ENCODE results near the gene CACNA1E. TPM values are rescaled to one million over a fixed set of nuclear protein-coding genes. Genes with fewer than 3 reads are reported as not detected.

The CACNA1E gene
- total and polyA plus RNA-seq, 2 donors: 0.01 to 0.79 TPM

DNA sequence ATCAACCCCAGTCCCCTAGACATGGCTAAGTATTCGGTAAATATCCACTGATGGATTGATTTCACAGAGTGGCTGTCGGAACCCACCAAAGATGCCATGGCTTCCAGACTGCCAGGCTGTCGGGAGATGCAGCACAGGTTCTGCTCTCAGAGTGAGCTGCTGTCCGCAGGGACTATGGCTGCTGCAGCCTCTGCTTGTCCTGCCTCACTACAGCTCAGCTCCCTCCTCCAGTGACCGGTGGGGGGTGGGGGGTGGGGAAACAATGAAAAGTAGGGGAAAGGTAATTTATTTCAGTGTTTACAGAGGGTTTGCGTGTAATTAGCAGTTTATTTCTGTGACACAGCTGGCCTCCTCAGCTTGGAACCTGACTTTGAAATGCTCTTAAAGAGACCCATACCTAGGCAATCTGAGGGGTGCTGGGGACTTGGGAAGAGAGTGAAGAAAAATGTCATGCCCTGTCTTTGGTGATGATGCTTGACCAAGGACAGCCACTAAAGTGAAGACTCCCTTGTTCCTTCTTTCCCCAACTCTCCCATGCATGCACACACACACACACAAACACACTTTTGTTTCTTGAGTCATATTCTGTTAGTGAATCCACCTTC, 109.0 kb downstream of the CACNA1E start:
- no peak for DNase-seq (ENCODE audit: extremely low spot score)
- no peak overlapping the region for H3K4me3 ChIP-seq (ENCODE audit: low read depth, low read length)
- H3K36me3 ChIP-seq (ENCODE audit: insufficient read depth): no peaks in the 10 kb centered on the region
- no peaks in the 10 kb centered on the region for H3K4me1 ChIP-seq (ENCODE audit: insufficient read depth)
- no peak overlapping the region for H3K27ac ChIP-seq (ENCODE audit: low read depth)
- WGBS: 28% methylated on average over 6 of the region's 6 CpGs

DNA sequence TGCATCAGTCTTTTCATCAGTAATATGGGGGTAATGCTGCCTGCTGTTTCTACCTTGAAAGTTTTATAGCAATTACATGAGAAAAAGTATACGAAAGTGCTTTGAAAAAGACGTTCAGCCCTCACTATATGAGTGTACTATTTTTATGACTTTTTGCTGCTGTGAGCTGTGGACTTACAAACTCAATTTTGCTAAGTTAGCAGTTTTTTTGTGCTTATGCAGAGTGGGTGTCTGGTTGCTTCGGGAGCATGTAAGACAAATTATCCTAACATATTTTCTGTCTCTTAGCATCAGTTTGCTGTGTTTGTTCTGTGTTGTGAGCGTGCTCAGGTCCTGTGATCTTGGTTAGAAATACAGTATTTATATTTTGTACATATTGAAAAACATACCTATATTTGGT, 109.7 kb downstream of the CACNA1E start:
- no peaks in the 10 kb centered on the region for H3K36me3 ChIP-seq (ENCODE audit: insufficient read depth)
- H3K4me1 ChIP-seq (ENCODE audit: insufficient read depth): no peaks in the 10 kb centered on the region
- H3K4me3 ChIP-seq (ENCODE audit: low read depth, low read length): no peak overlapping the region
- WGBS: 53% methylated on average over 4 of the region's 4 CpGs
- no peak for DNase-seq (ENCODE audit: extremely low spot score)
- H3K27ac ChIP-seq (ENCODE audit: low read depth): no peak overlapping the region

DNA sequence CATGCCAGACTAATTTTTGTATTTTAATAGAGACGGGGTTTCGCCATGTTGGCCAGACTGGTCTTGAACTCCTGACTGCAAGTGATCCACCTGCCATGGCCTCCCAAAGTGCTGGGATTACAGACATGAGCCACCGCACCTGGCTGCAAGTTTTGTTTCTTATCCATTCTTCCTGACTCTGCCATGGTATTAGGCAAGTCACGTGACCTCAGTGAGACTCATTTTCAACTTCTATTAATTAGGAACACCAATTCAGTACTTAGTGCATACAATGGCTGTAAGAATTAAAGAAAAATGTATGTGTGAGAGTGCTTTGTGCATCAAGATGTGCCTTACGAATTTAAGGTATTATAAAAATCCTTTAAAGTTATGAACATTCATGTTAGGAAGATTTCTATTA, 111.2 kb downstream of the CACNA1E start:
- H3K27ac ChIP-seq (ENCODE audit: low read depth): no peak overlapping the region
- no peak for DNase-seq (ENCODE audit: extremely low spot score)
- no peaks in the 10 kb centered on the region for H3K4me1 ChIP-seq (ENCODE audit: insufficient read depth)
- WGBS: 90% methylated on average over 5 of the region's 5 CpGs
- no peaks in the 10 kb centered on the region for H3K36me3 ChIP-seq (ENCODE audit: insufficient read depth)
- H3K4me3 ChIP-seq (ENCODE audit: low read depth, low read length): no peak overlapping the region

DNA sequence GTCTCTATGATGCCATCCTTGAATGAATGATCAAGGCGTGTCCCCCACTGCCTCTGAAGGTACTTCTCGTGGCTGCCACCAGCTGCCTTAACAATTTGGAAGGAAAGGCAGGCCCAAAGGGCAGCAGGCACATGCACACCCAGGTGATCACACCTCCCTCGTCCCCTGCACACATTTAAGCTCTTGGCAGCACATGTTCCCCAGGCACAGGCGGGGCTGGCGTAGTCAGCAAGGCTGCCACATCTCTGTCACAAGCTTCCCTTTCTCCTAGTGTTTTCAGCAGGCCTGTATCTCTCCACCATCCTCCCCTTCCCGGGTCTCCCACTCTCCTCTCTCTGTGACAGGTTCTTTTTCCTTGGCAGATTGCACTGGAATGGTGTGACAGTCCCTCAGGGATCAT, 111.9 kb downstream of the CACNA1E start:
- DNase-seq (ENCODE audit: extremely low spot score): no peak
- H3K27ac ChIP-seq (ENCODE audit: low read depth): no peak overlapping the region
- H3K4me1 ChIP-seq (ENCODE audit: insufficient read depth): no peaks in the 10 kb centered on the region
- WGBS: 74% methylated on average over 6 of the region's 6 CpGs
- H3K4me3 ChIP-seq (ENCODE audit: low read depth, low read length): no peak overlapping the region
- H3K36me3 ChIP-seq (ENCODE audit: insufficient read depth): no peaks in the 10 kb centered on the region

DNA sequence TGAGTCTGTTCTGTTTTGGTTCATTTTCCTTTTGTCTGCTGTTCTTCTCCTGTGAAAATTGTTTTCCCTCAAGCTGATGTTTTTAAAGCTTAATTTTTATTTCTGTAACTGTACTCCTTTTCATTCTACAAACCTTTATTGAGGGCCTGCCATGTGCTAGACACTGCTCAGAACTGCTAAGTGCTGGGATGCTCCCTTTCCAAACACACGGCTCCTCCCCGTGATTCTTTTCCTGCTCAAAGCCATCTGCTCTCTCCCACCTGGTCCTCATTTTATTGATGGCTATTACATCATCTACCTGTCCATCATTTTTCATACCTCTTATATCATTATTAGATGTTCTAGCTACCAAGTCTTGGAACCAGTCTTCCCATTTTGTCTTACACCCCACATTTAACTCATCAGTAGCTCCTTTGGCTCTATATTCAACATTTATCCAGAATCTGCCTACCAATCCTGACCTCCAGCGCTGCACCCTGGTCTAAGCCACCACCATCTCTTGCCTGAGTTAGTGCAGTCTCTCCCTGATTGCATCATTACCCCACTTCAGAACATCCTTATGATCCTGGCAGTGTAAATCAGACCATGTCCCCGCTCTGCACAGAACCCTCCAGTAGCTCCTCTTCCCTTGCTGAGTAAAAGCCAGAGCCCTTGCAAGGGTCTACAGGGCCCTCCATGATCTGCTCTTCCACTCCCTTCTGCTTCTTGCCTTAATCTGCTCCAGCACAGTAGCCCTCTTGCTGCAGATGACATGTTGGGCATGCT, 118.1 kb downstream of the CACNA1E start:
- WGBS: 90% methylated on average over 4 of the region's 4 CpGs
- no peak for DNase-seq (ENCODE audit: extremely low spot score)
- Histone ChIP-seq H3K4me3 (ENCODE audit: low read depth, low read length) (no peak overlapping the region), H3K27ac (ENCODE audit: low read depth) (no peak overlapping the region), H3K4me1 (ENCODE audit: insufficient read depth) (no peaks in the 10 kb centered on the region), H3K36me3 (ENCODE audit: insufficient read depth) (no peaks in the 10 kb centered on the region)

DNA sequence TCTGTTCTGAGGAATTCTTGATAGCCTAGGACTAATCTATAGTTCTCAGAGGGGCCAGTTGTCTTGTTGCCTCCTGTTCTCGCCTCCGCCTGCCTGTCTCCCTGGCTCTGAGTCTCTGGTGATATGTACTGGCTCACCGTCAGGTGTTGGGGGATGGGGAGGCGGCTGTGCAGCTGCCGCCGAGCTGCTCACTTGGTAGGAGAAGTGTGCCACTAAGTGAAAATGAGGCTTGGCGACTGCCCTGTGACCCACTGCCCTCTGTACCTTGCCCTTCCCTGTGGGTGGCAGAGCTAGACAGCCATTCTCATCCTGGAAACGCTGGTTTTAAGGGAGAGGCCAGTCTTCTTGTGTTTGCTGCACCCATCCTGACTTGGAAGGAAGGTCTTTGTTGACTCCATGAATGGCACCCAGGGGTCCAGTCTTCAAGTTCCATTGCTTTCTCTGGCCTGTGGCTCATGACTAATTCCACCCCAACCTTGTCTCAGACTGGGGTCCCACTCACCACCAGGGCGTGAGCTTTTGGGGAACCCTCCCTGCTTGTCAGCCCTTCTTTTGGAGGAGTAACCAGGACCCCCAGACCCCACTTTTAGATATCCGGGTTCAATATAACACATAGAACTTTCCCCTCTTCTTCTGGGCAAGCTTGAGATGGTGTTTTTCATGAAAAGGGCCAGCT, 120.6 kb downstream of the CACNA1E start:
- WGBS: 82% methylated on average over 10 of the region's 10 CpGs
- H3K27ac ChIP-seq (ENCODE audit: low read depth): no peak overlapping the region
- no peaks in the 10 kb centered on the region for H3K4me1 ChIP-seq (ENCODE audit: insufficient read depth)
- no peaks in the 10 kb centered on the region for H3K36me3 ChIP-seq (ENCODE audit: insufficient read depth)
- DNase-seq (ENCODE audit: extremely low spot score): no peak
- no peak overlapping the region for H3K4me3 ChIP-seq (ENCODE audit: low read depth, low read length)

DNA sequence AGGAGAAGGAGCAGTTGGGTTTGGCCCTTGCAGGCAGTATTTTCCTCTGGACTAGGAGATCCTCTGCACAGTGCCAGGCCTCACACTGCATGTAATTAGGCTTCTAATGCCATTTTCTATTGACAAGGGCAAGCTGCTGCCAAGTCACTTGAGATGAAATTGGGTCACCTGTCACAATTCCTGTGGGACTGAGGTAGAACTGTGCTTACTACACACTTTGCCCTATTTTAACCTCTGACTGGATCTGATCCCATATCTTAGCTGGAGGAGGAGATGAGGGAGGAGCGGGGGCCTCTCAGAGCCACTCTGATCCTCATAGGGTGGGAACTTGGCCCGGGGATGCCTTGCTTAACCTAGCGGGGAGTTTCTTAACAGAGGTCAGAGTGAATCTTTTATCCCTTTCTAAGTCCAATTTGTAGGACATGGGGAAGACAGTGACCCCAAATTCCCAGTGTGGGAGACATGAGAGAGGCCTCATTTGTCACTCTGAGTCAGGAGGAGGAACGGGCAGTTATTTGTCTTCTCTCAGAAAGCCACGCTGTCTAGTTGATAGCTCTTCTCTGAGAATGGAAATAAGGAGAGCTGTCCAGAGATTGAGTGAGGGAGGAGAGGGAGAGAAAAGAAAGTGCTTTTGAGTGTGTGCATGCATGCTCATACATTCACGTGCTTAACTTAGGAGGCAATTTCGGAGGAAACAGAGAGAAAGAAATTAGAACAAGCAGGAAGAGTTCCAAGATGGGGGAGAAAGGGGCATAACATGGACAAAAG, 121.3 kb downstream of the CACNA1E start:
- Histone ChIP-seq H3K36me3 (ENCODE audit: insufficient read depth) (no peaks in the 10 kb centered on the region), H3K4me3 (ENCODE audit: low read depth, low read length) (no peak overlapping the region), H3K4me1 (ENCODE audit: insufficient read depth) (no peaks in the 10 kb centered on the region), H3K27ac (ENCODE audit: low read depth) (no peak overlapping the region)
- 73% methylated on average over 7 of the region's 7 CpGs for WGBS
- DNase-seq (ENCODE audit: extremely low spot score): no peak

DNA sequence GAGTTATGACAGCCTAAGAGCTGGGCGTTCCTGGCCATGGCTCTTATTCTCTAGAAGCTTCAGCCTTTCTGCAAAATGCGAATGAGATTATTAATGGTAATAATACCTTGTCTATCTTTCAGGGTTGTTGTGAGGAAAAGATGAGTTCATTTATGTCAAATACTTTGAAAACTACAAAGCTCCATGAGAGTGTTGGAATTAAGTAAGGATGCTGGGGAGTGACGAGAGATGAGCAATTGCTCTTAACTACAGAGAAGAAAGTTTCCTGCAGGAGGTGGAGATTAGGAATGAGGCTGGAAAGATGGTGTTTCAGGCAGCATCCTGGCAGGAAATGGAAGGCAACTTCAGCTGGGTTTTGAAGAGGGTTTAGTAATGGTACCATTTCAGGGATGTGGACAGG, 124.2 kb downstream of the CACNA1E start:
- WGBS: 90% methylated on average over 3 of the region's 3 CpGs
- no peak for DNase-seq (ENCODE audit: extremely low spot score)
- Histone ChIP-seq H3K27ac (ENCODE audit: low read depth) (no peak overlapping the region), H3K4me1 (ENCODE audit: insufficient read depth) (no peaks in the 10 kb centered on the region), H3K36me3 (ENCODE audit: insufficient read depth) (no peaks in the 10 kb centered on the region), H3K4me3 (ENCODE audit: low read depth, low read length) (no peak overlapping the region)

DNA sequence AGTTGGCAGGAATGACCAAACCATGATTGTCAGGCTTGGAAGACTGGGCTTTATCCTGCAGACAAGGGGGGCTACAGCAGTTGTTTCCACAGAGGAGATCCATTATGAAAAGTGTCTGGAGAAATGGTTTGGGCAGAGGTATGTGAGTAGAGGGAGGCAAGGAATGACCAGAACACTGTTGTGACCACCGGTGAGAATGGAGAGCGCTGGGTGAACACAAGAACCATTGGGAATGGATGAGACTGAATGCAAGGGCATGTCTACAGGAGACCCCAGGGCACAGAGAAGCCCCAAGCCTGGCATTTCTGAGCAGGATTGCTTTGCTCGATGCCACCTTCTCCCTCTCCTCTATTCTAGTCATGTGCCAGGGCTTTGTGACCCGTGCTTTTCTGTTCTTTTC, 125.1 kb downstream of the CACNA1E start:
- no peaks in the 10 kb centered on the region for H3K4me1 ChIP-seq (ENCODE audit: insufficient read depth)
- H3K27ac ChIP-seq (ENCODE audit: low read depth): no peak overlapping the region
- no peak overlapping the region for H3K4me3 ChIP-seq (ENCODE audit: low read depth, low read length)
- 89% methylated on average over 4 of the region's 4 CpGs for WGBS
- H3K36me3 ChIP-seq (ENCODE audit: insufficient read depth): no peaks in the 10 kb centered on the region
- DNase-seq (ENCODE audit: extremely low spot score): no peak

DNA sequence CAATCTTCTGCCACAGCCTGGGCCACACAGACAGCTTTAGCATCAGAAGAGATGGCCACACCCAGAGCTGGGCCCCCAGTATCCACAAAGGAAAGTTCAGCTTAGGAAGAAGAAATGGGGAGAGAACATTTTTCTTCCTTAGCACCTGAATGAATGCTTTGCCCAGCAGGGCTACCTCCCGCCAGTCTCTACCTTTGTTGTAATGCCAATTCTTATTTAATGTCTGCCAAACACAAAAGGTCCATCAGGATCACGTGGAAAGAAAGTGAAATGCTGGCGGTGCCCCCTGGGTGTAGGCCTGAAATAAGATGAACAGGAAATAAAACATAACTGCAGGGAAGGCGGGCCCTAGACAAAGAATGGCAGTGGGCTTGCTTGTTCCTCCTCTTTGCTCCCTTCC, 125.6 kb downstream of the CACNA1E start:
- no peak for DNase-seq (ENCODE audit: extremely low spot score)
- no peak overlapping the region for H3K4me3 ChIP-seq (ENCODE audit: low read depth, low read length)
- 60% methylated on average over 4 of the region's 4 CpGs for WGBS

DNA sequence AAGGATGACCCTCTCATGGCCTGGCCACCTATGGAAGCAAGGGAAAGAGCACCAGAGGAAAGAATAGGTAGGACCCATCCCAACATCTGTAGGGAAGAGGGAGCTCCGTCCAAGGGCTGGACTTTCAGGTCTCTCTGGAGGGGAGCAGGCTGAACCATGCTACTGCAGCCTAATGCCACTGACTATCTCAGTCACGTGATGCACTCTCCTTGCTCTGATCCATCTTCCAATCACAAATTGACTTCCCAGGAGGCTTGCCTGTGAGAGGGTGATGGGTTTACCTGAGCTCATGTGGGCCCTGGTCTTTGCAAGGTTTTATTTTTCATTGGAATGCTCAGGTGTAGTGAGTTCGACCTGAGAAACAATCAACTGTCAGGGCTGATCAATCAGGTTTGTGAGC, 128.8 kb downstream of the CACNA1E start:
- DNase-seq (ENCODE audit: extremely low spot score): no peak
- Histone ChIP-seq H3K4me1 (ENCODE audit: insufficient read depth) (no peaks in the 10 kb centered on the region), H3K36me3 (ENCODE audit: insufficient read depth) (no peaks in the 10 kb centered on the region), H3K4me3 (ENCODE audit: low read depth, low read length) (no peak overlapping the region), H3K27ac (ENCODE audit: low read depth) (no peak overlapping the region)
- 79% methylated on average over 3 of the region's 3 CpGs for WGBS

More for the DNA sequence above, 125.6 kb downstream of the CACNA1E start:
- H3K27ac ChIP-seq (ENCODE audit: low read depth): no peak overlapping the region
- H3K36me3 ChIP-seq (ENCODE audit: insufficient read depth): no peaks in the 10 kb centered on the region
- H3K4me1 ChIP-seq (ENCODE audit: insufficient read depth): no peaks in the 10 kb centered on the region

DNA sequence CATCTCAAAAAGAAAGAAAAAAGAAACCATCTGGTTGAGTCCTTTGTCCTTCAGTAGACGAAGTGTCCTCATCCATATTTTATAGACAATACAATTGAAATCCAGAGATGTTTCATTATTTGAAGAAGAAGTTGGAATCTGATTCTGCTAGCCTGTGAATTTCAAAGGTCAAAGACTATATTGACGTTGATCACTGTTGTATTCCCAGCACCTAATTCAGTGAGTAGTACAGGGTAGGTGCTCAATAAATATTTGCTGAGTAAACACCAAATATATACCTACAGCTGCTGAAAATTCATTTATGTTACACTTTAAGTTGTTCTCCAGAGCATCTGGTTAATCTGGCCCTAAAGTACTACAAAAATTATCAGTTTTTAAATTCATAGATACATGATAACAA, 135.2 kb downstream of the CACNA1E start:
- no peaks in the 10 kb centered on the region for H3K4me1 ChIP-seq (ENCODE audit: insufficient read depth)
- H3K36me3 ChIP-seq (ENCODE audit: insufficient read depth): no peaks in the 10 kb centered on the region
- WGBS: 47% methylated on average over 2 of the region's 2 CpGs
- DNase-seq (ENCODE audit: extremely low spot score): no peak
- no peak overlapping the region for H3K27ac ChIP-seq (ENCODE audit: low read depth)
- no peak overlapping the region for H3K4me3 ChIP-seq (ENCODE audit: low read depth, low read length)

DNA sequence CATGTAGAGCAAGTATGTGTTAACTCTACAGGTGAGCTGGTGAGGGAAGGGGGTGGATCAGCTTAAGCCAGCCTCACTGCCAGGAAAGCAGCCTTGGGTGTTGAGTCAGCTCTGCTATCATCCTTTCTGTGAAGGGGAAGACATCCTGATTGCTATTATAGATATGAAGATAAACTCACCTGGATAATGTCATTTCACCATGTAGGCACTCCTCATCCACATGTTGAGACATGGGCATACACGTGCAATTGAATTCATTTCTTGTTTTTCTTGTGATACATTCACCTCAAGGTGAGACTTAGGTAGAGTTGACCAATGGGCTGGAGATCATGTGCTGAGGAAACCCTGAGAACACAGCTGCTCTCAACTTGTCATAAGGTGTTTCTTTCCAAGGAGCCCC, 136.9 kb downstream of the CACNA1E start:
- no peak overlapping the region for H3K4me3 ChIP-seq (ENCODE audit: low read depth, low read length)
- no peak for DNase-seq (ENCODE audit: extremely low spot score)
- H3K4me1 ChIP-seq (ENCODE audit: insufficient read depth): no peaks in the 10 kb centered on the region
- H3K36me3 ChIP-seq (ENCODE audit: insufficient read depth): no peaks in the 10 kb centered on the region
- WGBS: 90% methylated on average over 1 of the region's 1 CpG
- no peak overlapping the region for H3K27ac ChIP-seq (ENCODE audit: low read depth)

Measured in urinary bladder (tissue), 4 donors.